ENCODE data around the gene ATP23. TPM values are rescaled to one million over a fixed set of nuclear protein-coding genes. Genes with fewer than 3 reads are reported as not detected.

Gene ATP23
- total and polyA plus RNA-seq, 4 donors, result 2.8 to 7.1 (median 4.5) TPM

DNA sequence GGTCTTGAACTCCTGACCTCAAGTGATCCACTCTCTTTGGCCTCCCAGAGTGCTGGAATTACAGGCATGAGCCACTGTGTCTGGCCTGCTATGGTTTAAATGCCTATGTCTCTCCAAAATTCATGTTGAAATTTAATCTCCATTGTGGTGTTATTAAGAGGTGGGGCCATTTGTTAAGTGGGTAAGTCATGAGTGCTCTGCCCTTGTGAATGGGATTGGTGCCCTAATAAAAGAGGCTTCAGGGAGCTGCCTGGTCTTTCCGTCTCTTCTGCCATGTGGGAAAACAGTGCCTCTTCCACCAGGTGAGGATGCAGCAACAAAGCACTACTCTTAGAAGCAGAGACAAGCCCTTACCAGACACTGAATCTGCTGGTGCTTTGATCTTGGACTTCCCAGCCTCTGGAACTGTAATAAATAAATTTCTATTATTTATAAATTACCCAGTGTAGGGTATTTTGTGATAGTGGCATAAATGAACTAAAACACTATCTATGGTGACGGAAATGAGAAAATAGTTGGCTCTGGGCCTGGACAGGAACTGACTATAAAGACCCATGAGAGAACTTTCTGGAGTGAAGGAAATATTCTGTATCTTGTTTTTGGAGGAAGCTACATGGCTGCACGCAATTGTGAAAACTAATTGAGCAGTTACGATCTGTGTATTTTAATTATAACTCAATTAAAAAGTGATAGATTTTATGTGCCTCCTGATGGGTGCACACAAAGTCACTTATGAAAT, 12.1 kb upstream of the ATP23 start:
- WGBS, result 81% methylated on average over 4 of the region's 4 CpGs
- no peaks in the 10 kb centered on the region for H3K4me1 ChIP-seq (ENCODE audit: control insufficient read depth in 4 of 4, insufficient read depth in 4 of 4, low read length in 3 of 4)
- H3K27me3 ChIP-seq (ENCODE audit: control insufficient read depth in 4 of 4, insufficient read depth in 4 of 4, low read length in 3 of 4), result no peaks in the 10 kb centered on the region
- TF ChIP-seq TAF1 (conservative IDR thresholded peaks at IDR 0.05) (no peak), SP1 (IDR thresholded peaks at IDR 0.05) (no peak), HNF4A (conservative IDR thresholded peaks at IDR 0.05) (no peak), RXRA (IDR thresholded peaks at IDR 0.05) (no peak), GABPA (IDR thresholded peaks at IDR 0.05 in 1 of 2, conservative IDR thresholded peaks at IDR 0.05 in 1 of 2) (no peak), FOXA1 (IDR thresholded peaks at IDR 0.05) (no peak), FOXA2 (IDR thresholded peaks at IDR 0.05) (no peak), RAD21 (IDR thresholded peaks at IDR 0.05) (no peak), JUND (IDR thresholded peaks at IDR 0.05) (no peak), YY1 (IDR thresholded peaks at IDR 0.05) (no peak), EGR1 (IDR thresholded peaks at IDR 0.05; ENCODE audit: low read depth in 2 of 2) (no peak)
- TF ChIP-seq, protein P1, sequence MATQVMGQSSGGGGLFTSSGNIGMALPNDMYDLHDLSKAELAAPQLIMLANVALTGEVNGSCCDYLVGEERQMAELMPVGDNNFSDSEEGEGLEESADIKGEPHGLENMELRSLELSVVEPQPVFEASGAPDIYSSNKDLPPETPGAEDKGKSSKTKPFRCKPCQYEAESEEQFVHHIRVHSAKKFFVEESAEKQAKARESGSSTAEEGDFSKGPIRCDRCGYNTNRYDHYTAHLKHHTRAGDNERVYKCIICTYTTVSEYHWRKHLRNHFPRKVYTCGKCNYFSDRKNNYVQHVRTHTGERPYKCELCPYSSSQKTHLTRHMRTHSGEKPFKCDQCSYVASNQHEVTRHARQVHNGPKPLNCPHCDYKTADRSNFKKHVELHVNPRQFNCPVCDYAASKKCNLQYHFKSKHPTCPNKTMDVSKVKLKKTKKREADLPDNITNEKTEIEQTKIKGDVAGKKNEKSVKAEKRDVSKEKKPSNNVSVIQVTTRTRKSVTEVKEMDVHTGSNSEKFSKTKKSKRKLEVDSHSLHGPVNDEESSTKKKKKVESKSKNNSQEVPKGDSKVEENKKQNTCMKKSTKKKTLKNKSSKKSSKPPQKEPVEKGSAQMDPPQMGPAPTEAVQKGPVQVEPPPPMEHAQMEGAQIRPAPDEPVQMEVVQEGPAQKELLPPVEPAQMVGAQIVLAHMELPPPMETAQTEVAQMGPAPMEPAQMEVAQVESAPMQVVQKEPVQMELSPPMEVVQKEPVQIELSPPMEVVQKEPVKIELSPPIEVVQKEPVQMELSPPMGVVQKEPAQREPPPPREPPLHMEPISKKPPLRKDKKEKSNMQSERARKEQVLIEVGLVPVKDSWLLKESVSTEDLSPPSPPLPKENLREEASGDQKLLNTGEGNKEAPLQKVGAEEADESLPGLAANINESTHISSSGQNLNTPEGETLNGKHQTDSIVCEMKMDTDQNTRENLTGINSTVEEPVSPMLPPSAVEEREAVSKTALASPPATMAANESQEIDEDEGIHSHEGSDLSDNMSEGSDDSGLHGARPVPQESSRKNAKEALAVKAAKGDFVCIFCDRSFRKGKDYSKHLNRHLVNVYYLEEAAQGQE (IDR thresholded peaks at IDR 0.05), result no peak
- TF ChIP-seq, protein P2, sequence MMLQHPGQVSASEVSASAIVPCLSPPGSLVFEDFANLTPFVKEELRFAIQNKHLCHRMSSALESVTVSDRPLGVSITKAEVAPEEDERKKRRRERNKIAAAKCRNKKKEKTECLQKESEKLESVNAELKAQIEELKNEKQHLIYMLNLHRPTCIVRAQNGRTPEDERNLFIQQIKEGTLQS (IDR thresholded peaks at IDR 0.05), result no peak
- H3K9ac ChIP-seq (ENCODE audit: low read depth in 1 of 2, low read length in 2 of 2), result no peak overlapping the region
- no peak overlapping the region for H3K27ac ChIP-seq (ENCODE audit: low read depth in 1 of 2, low read length in 2 of 2)
- H3K36me3 ChIP-seq (ENCODE audit: control insufficient read depth in 4 of 4, insufficient read depth in 3 of 4, low read depth in 1 of 4, low read length in 3 of 4), result no peaks in the 10 kb centered on the region
- H3K4me3 ChIP-seq (ENCODE audit: low read depth in 1 of 3, low read length in 3 of 3), result no peak overlapping the region
- no peaks in the 10 kb centered on the region for H3K9me3 ChIP-seq (ENCODE audit: control insufficient read depth in 4 of 4, low read length in 3 of 4)
- DNase-seq (ENCODE audit: low spot score), result no peak

DNA sequence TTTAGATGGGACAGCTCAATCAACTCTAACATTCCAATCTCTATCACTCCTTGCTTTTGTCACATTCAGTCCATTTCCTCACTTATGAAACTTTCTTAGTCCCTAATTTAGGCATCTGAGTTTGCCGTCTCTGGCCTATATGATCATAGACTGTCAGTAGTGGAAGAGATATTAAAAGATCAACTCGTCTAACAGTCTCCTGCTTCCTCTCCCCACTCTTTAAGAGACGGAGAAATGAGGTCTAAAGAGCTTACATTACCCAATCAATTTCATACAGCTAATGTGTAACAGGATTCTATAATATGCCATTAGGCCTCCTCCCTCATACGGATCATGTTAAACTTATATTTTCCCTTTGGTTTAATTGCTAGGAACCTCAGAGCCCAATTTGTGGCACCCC, 6.5 kb upstream of the ATP23 start:
- Histone ChIP-seq H3K27me3 (ENCODE audit: control insufficient read depth in 4 of 4, insufficient read depth in 4 of 4, low read length in 3 of 4) (no peaks in the 10 kb centered on the region), H3K36me3 (ENCODE audit: control insufficient read depth in 4 of 4, insufficient read depth in 3 of 4, low read depth in 1 of 4, low read length in 3 of 4) (no peaks in the 10 kb centered on the region), H3K9me3 (ENCODE audit: control insufficient read depth in 4 of 4, low read length in 3 of 4) (no peaks in the 10 kb centered on the region), H3K4me1 (ENCODE audit: control insufficient read depth in 4 of 4, insufficient read depth in 4 of 4, low read length in 3 of 4) (peaks cover 0 to 4% (median 3%) of the 10 kb centered on the region in 4 donors), H3K9ac (ENCODE audit: low read depth in 1 of 2, low read length in 2 of 2) (no peak overlapping the region), H3K27ac (ENCODE audit: low read depth in 1 of 2, low read length in 2 of 2) (no peak overlapping the region), H3K4me3 (ENCODE audit: low read depth in 1 of 3, low read length in 3 of 3) (no peak overlapping the region)
- WGBS, result 82% methylated on average over 4 of the region's 4 CpGs
- TF ChIP-seq GABPA (IDR thresholded peaks at IDR 0.05 in 1 of 2, conservative IDR thresholded peaks at IDR 0.05 in 1 of 2) (no peak), RXRA (IDR thresholded peaks at IDR 0.05) (no peak), HNF4A (conservative IDR thresholded peaks at IDR 0.05) (no peak), TAF1 (conservative IDR thresholded peaks at IDR 0.05) (no peak), SP1 (IDR thresholded peaks at IDR 0.05) (no peak), FOXA2 (IDR thresholded peaks at IDR 0.05) (no peak), FOXA1 (IDR thresholded peaks at IDR 0.05) (no peak), RAD21 (IDR thresholded peaks at IDR 0.05) (no peak), EGR1 (IDR thresholded peaks at IDR 0.05; ENCODE audit: low read depth in 2 of 2) (no peak), NR2F2 (IDR thresholded peaks at IDR 0.05) (no peak), HNF4G (IDR thresholded peaks at IDR 0.05) (no peak), YY1 (IDR thresholded peaks at IDR 0.05) (no peak)
- TF ChIP-seq, protein P2 (IDR thresholded peaks at IDR 0.05), result no peak
- TF ChIP-seq, protein P1 (IDR thresholded peaks at IDR 0.05), result no peak
- TF ChIP-seq, protein P3, sequence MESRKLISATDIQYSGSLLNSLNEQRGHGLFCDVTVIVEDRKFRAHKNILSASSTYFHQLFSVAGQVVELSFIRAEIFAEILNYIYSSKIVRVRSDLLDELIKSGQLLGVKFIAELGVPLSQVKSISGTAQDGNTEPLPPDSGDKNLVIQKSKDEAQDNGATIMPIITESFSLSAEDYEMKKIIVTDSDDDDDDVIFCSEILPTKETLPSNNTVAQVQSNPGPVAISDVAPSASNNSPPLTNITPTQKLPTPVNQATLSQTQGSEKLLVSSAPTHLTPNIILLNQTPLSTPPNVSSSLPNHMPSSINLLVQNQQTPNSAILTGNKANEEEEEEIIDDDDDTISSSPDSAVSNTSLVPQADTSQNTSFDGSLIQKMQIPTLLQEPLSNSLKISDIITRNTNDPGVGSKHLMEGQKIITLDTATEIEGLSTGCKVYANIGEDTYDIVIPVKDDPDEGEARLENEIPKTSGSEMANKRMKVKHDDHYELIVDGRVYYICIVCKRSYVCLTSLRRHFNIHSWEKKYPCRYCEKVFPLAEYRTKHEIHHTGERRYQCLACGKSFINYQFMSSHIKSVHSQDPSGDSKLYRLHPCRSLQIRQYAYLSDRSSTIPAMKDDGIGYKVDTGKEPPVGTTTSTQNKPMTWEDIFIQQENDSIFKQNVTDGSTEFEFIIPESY (IDR thresholded peaks at IDR 0.05), result no peak
- TF ChIP-seq, protein P4, sequence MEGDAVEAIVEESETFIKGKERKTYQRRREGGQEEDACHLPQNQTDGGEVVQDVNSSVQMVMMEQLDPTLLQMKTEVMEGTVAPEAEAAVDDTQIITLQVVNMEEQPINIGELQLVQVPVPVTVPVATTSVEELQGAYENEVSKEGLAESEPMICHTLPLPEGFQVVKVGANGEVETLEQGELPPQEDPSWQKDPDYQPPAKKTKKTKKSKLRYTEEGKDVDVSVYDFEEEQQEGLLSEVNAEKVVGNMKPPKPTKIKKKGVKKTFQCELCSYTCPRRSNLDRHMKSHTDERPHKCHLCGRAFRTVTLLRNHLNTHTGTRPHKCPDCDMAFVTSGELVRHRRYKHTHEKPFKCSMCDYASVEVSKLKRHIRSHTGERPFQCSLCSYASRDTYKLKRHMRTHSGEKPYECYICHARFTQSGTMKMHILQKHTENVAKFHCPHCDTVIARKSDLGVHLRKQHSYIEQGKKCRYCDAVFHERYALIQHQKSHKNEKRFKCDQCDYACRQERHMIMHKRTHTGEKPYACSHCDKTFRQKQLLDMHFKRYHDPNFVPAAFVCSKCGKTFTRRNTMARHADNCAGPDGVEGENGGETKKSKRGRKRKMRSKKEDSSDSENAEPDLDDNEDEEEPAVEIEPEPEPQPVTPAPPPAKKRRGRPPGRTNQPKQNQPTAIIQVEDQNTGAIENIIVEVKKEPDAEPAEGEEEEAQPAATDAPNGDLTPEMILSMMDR (IDR thresholded peaks at IDR 0.05; ENCODE audit: low read depth, low read length, missing input control), result no peak
- TF ChIP-seq, protein P5, sequence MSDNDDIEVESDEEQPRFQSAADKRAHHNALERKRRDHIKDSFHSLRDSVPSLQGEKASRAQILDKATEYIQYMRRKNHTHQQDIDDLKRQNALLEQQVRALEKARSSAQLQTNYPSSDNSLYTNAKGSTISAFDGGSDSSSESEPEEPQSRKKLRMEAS (IDR thresholded peaks at IDR 0.05), result no peak
- DNase-seq (ENCODE audit: low spot score), result no peak
